GM18498 (cell line): ENCODE data around the gene ZNF296.
A peak's percentile ranks its signal among the peaks of the same experiment; 100 is the strongest.
"Not testable (repeated sequence)": the region's sequence is repeated elsewhere in the genome, so short reads cannot be mapped to it uniquely, and the experiment has no call there.

Experiments
- ATAC-seq: cut with Tn5 transposase; IDR thresholded peaks from one replicate; pipeline ENCODE4 v1.9.1; 2021; ENCODE audit warnings: mild to moderate bottlenecking, moderate library complexity; ENCODE audit not compliant: unreplicated experiment

The ZNF296 gene

GRCh38 chr19:45076029-45076850 is at the start of gene ZNF296:
Gene ZNF296 (minus strand): TSS chr19:45076478. CDS start chr19:45076373, 105 bp downstream.
- ATAC-seq: peak; percentile 49

DNA sequence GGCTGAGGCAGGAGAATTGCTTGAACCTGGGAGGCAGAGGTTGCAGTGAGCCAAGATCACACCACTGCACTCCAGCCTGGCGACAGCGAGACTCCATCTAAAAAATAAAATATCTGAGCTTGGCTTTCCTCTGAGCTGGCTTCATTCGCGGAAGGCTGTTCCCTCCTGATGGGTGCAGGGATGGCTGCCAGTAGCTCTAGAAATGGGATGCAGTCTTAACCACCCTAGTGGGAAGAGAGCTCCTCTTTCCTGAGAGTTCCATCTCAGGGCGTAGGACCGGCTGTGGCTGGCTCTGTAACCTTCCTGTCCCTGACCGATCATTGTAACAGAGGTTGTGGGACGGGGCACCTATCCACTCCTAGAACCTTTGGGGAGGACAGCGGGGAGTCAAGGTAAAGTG is 49.1 kb upstream of the ZNF296 start:
- ATAC-seq: no peak

DNA sequence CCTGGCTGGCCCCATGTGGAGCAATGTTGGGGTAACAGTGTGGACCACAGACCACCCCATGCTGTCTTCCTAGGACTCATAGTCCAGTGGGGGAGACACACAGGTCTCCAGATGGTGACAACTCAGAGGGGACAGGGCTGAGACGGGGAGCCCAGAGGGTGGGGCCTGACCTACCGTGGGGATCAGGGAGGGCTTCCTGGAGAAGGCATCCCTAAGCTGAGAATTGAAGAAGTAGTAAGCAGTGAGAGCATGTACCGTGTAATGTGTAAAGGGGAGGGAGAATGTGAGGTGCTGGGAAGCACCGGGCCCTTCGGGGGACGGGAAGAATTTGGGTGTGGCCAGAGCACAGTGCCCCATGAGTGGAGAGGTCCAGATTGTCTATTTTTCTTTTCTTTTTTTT is 47.7 kb upstream of the ZNF296 start:
- ATAC-seq: no peak

DNA sequence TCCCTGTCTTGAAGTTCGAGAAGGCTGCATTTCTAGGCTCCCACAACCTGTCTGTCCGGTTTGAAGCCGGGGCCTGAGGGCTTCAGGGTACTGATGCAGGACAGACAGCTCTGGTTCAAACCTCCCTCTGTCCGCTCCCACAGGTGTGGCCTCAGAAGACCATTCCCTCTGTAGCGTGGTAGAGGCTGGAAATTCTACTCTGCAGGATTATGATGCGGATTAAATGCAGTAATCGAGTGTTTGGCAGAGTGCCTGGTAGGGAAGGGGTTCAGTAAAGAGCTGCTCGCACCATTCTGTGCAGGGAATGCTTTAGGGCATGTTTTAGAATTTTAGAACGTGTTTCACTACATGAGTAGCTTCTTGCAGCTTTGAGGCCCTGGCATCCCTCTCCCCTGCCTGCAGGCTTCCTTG is 47.2 kb upstream of the ZNF296 start:
- no peak for ATAC-seq

- ATAC-seq: no peak
These were observed 46.6 kb upstream of the ZNF296 start for GRCh38 chr19:45122832-45123231.

DNA sequence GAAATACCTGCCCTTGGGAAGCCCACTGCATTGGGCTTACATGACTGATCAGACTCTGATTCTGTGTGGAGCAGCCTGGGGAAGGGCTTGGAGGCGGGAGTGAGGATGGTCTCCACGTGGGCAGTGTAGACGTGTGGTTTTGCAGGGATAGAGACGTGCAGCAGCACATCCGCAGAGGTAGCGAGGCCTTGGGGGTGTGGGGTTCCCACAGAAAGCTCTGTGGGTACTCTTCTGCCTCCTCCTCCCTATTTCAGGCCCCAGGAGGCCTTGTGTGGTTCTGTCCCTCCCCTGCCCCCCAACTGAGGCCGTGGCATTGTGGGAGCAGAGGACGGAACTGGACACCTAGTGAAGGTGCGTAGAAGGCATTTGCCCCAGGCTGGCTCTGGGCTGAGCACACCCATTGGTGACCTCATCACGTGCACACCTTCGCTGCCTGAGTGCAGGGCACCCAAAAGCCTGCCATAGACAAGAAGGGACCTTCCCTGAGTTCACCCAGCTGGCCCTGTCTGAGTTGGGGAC is 45.6 kb upstream of the ZNF296 start:
- ATAC-seq: no peak

- no peak for ATAC-seq
These were observed 43.3 kb upstream of the ZNF296 start for GRCh38 chr19:45119582-45119981.

- ATAC-seq: peak; percentile 53
These were observed 42.5 kb upstream of the ZNF296 start for GRCh38 chr19:45118591-45119355.

GRCh38 chr19:45118106-45118505 is 41.8 kb upstream of the ZNF296 start:
- no peak for ATAC-seq

- no peak for ATAC-seq
These were observed 41.4 kb upstream of the ZNF296 start for GRCh38 chr19:45117671-45118070.

DNA sequence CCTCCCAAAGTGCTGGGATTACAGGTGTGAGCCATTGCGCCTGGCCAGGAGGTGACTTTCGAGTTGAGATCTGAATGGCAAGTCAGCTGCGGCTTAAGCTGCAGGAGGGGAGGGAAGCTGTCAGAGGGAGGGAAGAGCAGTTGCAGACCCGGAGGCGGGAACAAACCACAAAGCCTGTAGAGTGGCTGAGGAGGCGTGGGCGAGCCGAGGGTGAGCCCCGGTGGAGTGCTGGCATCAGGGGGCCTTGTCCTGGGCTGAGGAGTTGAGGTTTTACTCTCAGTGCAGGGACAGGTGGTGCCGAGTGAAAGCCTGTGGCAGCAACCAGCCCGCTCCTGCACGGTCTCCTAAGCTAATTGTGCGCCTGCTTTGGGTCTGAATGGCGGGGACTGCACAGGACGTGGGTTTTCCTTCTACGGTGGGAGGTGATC is 40.9 kb upstream of the ZNF296 start:
- peak; percentile 38 for ATAC-seq

GRCh38 chr19:45115809-45116615 is 39.7 kb upstream of the ZNF296 start:
- no peak for ATAC-seq

GRCh38 chr19:45114116-45114515 is 37.8 kb upstream of the ZNF296 start:
- ATAC-seq: no peak

DNA sequence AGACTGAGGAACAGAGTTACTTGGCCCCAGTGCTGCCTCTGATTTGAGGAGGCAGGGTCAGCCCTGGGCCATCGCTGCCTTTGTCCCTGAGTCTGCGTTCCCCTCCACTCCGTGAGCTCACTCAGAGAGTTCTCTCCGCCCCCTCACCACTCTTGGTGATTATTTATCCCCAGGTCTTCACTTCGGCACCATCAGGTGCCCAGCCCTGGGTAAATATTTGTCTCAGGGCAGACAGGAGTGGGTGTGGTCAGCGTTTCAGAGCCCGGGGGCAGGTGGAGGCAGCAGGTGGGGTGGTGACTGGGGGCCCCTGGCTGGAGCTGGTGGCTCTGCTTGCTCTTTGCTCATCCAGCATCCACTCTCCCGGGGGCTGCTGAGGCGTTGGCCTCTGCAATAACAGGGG is 37.4 kb upstream of the ZNF296 start:
- no peak for ATAC-seq

DNA sequence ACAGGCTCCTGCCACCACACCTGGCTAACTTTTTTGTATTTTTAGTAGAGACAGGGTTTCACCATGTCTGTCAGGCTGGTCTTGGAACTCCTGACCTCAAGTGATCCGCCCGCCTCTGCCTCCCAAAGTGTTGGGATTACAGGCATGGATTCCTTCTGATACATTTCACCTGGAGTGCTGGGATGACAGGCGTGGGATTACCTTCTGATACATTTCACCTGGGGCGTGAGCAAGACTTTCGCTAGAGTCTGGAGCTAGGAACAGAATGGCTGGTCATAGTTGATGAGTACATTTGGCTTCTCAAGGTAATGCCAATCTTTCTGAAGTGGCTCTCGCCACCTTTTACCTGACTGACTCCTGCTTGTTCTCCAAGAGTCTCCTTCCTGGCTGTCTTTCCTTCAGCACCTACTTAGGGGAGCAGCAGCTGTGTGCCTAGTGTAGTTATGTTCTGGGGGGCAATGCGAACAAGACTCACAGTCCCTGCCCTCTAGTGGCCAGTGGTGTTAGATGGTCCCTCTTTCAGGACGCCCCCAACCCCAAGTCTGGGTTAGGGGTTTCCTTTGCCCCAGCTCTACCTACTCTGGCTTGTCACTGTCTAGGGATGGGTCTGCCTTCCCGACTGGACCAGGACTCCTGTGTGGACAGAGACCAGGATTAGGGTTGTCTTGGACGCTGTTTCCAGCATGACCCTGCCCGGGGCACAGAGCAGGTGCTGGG is 36.0 kb upstream of the ZNF296 start:
- ATAC-seq: no peak

DNA sequence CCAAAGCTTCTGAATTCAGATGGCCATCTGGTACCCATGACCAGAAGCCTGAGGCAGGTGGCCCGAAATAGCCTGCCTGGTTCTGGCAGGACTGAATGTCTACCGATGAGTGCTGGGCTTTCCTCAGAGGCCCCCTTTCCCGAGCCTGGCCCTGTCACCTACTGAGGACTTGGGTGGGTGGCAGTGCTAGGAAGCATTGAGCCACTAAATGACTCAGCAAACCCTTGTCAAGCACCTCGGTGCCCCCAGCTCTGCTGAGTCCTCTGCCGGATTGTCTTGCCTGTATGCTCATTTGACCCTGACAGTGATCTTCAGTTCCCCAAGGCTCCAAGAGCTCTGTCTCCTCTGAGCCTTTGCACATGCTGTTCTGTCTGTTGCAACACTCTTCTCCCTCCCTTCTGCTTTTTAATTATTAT is 34.6 kb upstream of the ZNF296 start:
- no peak for ATAC-seq

- no peak for ATAC-seq
These were observed 31.4 kb upstream of the ZNF296 start for GRCh38 chr19:45107621-45108150.

GRCh38 chr19:45106363-45106762 is 30.1 kb upstream of the ZNF296 start:
- ATAC-seq: not testable (repeated sequence)

DNA sequence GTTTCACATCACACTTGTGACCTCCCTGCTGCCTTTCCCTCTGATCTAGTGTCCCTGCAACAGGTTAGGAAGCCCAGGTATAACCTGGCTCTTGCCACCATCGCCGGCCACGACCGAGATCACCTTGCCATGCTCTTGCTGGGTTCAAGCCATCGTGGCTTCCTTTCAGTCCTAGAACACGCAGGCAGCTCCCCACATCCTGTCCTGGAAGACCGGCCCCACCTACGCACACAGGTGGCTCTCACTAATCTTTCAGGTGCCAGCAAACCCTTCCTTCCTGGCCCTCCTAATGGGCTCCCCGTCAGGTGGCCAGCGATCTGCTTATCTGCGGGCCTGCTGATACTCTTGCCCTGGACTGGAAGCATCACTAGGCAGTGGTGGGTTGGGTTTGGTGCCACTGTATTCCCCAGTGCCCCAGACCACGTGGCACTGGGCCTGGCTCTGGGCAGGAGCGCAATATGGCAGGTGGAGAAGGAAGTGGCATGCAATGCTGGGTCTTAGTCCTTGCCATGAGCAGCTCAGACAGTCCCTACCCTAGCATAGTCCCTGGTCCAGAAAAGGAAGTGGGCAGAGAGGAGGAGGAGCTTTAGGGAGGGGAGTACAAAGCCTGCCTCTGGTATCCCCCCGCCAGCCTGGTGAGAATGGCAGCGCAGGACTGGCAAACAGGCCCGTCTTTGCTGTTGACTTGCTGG is 28.5 kb upstream of the ZNF296 start:
- no peak for ATAC-seq
